DND-41 (cell line): ENCODE results near the gene ZNF682.

Experiments
- EZH2 ChIP-seq: IDR thresholded peaks from 3 replicates; pipeline ENCODE4 v1.6.1; 2012; ENCODE audit warnings: borderline replicate concordance, low read depth, mild to moderate bottlenecking, moderate library complexity, low read length, inconsistent platforms; ENCODE audit not compliant: severe bottlenecking
- TF ChIP-seq, protein P1 (sequence below): IDR thresholded peaks from 2 replicates; pipeline ENCODE4 v1.5.1; 2012; ENCODE audit warnings: borderline replicate concordance, low read length, moderate library complexity, mild to moderate bottlenecking; ENCODE audit not compliant: poor library complexity, severe bottlenecking; ENCODE audit errors: extremely low read depth

DNA sequence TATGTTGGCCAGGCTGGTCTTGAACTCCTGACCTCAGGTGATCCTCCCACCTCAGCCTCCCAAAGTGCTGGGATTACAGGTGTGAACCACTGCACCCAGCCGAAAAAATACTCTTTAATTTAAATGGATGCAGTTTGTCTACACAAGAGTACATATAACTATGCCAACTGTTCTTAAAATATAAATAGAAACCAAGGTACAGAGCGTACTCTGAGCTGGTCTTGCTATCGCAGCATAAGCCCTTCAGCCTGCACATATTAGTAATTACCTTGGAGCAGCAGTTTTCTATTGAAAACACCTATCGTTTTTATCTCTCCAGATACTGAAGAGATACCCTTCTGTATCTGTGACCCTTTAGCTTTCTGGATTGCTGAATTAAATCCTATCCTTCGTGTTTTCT lies 3.4 kb downstream of the ZNF682 start:
- TF ChIP-seq EZH2, result no peak
- TF ChIP-seq, protein P1, sequence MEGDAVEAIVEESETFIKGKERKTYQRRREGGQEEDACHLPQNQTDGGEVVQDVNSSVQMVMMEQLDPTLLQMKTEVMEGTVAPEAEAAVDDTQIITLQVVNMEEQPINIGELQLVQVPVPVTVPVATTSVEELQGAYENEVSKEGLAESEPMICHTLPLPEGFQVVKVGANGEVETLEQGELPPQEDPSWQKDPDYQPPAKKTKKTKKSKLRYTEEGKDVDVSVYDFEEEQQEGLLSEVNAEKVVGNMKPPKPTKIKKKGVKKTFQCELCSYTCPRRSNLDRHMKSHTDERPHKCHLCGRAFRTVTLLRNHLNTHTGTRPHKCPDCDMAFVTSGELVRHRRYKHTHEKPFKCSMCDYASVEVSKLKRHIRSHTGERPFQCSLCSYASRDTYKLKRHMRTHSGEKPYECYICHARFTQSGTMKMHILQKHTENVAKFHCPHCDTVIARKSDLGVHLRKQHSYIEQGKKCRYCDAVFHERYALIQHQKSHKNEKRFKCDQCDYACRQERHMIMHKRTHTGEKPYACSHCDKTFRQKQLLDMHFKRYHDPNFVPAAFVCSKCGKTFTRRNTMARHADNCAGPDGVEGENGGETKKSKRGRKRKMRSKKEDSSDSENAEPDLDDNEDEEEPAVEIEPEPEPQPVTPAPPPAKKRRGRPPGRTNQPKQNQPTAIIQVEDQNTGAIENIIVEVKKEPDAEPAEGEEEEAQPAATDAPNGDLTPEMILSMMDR, result no peak
